Large intestine (tissue), 1 donor: ENCODE measurements around the gene TOX4. TPM values are rescaled to one million over a fixed set of nuclear protein-coding genes. Genes with fewer than 3 reads are reported as not detected.

Experiments
- polyA plus RNA-seq: library from polyadenylated mRNA; unstranded; fragments of 120-200 nt; gene quantifications from one replicate; pipeline ENCODE4 v1.2.1, GENCODE V29; 2013

The TOX4 gene
- polyA plus RNA-seq, 1 donor = 55.2 TPM

Other genes with a start within 250 kb of the TOX4 start
- gene HNRNPC, start 207.8 kb upstream of the TOX4 start, polyA plus RNA-seq = 668 TPM
- 0.49 TPM for gene RPGRIP1, start 197.1 kb upstream of the TOX4 start, polyA plus RNA-seq
- gene SUPT16H, start 93.2 kb upstream of the TOX4 start, polyA plus RNA-seq = 81.9 TPM
- 40.0 TPM for gene CHD8, start 21.1 kb upstream of the TOX4 start, polyA plus RNA-seq
- gene RAB2B, start 236 bp upstream of the TOX4 start, polyA plus RNA-seq = 31.6 TPM
- gene METTL3, start 34.1 kb downstream of the TOX4 start, polyA plus RNA-seq = 57.9 TPM
- 10.2 TPM for gene SALL2, start 49.2 kb downstream of the TOX4 start, polyA plus RNA-seq
- not detected for gene OR10G3, start 102.9 kb downstream of the TOX4 start, polyA plus RNA-seq
- gene OR10G2, start 157.7 kb downstream of the TOX4 start, polyA plus RNA-seq = not detected
- gene OR4E2, start 176.6 kb downstream of the TOX4 start, polyA plus RNA-seq = not detected
- not detected for gene OR4E1, start 196.6 kb downstream of the TOX4 start, polyA plus RNA-seq